Muscle of leg (tissue), 16 donors: ENCODE data around the gene EVI5L. TPM values are rescaled to one million over a fixed set of nuclear protein-coding genes. Genes with fewer than 3 reads are reported as not detected.
A peak's percentile ranks its signal among the peaks of the same experiment; 100 is the strongest.

Source experiments
- DNase-seq: peaks from one replicate; pipeline ENCODE4 v3.0.0; 2013
- H3K27ac ChIP-seq: one replicate; pipeline ENCODE4 v1.5.1; 2013; ENCODE audit warnings: mild to moderate bottlenecking, low read length, control low read depth
- H3K27me3 ChIP-seq: one replicate; pipeline ENCODE4 v1.6.1; 2013; ENCODE audit warnings: low read length; ENCODE audit not compliant: control insufficient read depth, insufficient read depth
- H3K36me3 ChIP-seq: one replicate; pipeline ENCODE4 v1.6.1; 2013; ENCODE audit warnings: low read length; ENCODE audit not compliant: control insufficient read depth, insufficient read depth
- H3K4me1 ChIP-seq: one replicate; pipeline ENCODE4 v1.6.1; 2013; ENCODE audit warnings: low read length; ENCODE audit not compliant: control insufficient read depth, insufficient read depth
- H3K4me3 ChIP-seq: one replicate; pipeline ENCODE4 v1.5.1; 2013; ENCODE audit warnings: low read length, control low read depth
- H3K9me3 ChIP-seq: replicated peaks from 2 replicates; pipeline ENCODE4 v1.6.1; 2013; ENCODE audit warnings: low read depth, low read length; ENCODE audit not compliant: control insufficient read depth
- WGBS: methylation state at CpG from one replicate; pipeline ENCODE4 v1.1.5; 2013; ENCODE audit warnings: missing lambda C conversion rate; ENCODE audit not compliant: insufficient coverage; 5-methylcytosine and 5-hydroxymethylcytosine counted together
- long read RNA-seq, 11 donors: transcript quantifications; one replicate each; lab custom pipeline, GENCODE V29; 2026
- polyA plus RNA-seq, 8 donors: library from polyadenylated mRNA; unstranded; fragments of 120-200 nt; gene quantifications; one replicate each; pipeline versions ENCODE4 v1.2.1 to v1.2.3, GENCODE V29; 2013; ENCODE audit warnings: inconsistent platforms in 1 of 8, low replicate concordance in 1 of 8; ENCODE audit not compliant: insufficient read length in 8 of 8, insufficient read depth in 1 of 8
- total RNA-seq: library from RNA; stranded (reverse); fragments of 120-200 nt; gene quantifications from one replicate; pipeline ENCODE4 v1.2.4, GENCODE V29; 2013

Gene EVI5L
- total RNA-seq (8.7 TPM), polyA plus RNA-seq (10 to 100 TPM; 12.1 to 20.0 (median 15.7) TPM)
- long read RNA-seq, donor 1, partial matches to known transcripts = 40 of 41 reads
- long read RNA-seq, donor 1, other reads (novel, unspliced or antisense) = 0 of 41 reads
- long read RNA-seq, donor 2 = 0 reads
- long read RNA-seq, donor 3, partial matches to known transcripts = 43 of 95 reads
- long read RNA-seq, donor 3, other reads (novel, unspliced or antisense) = 51 of 95 reads
- long read RNA-seq, donor 4, partial matches to known transcripts = 0 of 1 reads
- long read RNA-seq, donor 4, other reads (novel, unspliced or antisense) = 0 of 1 reads
- long read RNA-seq, donor 5, partial matches to known transcripts = 90 of 134 reads
- long read RNA-seq, donor 5, other reads (novel, unspliced or antisense) = 44 of 134 reads
- long read RNA-seq, donor 6, partial matches to known transcripts = 11 of 43 reads
- long read RNA-seq, donor 6, other reads (novel, unspliced or antisense) = 32 of 43 reads
- long read RNA-seq, donor 7, partial matches to known transcripts = 7 of 7 reads
- long read RNA-seq, donor 7, other reads (novel, unspliced or antisense) = 0 of 7 reads
- long read RNA-seq, donor 8 = 0 reads
- long read RNA-seq, donor 9, partial matches to known transcripts = 99 of 112 reads
- long read RNA-seq, donor 9, other reads (novel, unspliced or antisense) = 12 of 112 reads
- long read RNA-seq, donor 10, partial matches to known transcripts = 0 of 1 reads
- long read RNA-seq, donor 10, other reads (novel, unspliced or antisense) = 0 of 1 reads
- long read RNA-seq, donor 11, partial matches to known transcripts = 0 of 1 reads
- long read RNA-seq, donor 11, other reads (novel, unspliced or antisense) = 0 of 1 reads

- H3K36me3 ChIP-seq = no peaks in the 10 kb centered on the region
- DNase-seq = peak; percentile 100
- H3K9me3 ChIP-seq = no peaks in the 10 kb centered on the region
- no peaks in the 10 kb centered on the region for H3K27me3 ChIP-seq
- 0% methylated on average over 41 of the region's 45 CpGs for WGBS
- peak within 1 kb of the TSS; percentile 82 for H3K27ac ChIP-seq
- peaks cover 42% of the 10 kb centered on the region for H3K4me1 ChIP-seq
- peak within 1 kb of the TSS; percentile 52 for H3K4me3 ChIP-seq
Measured at GRCh38 chr19:7829561-7830271, at the start of gene EVI5L. Gene EVI5L (plus strand): TSS chr19:7830218. CDS start chr19:7846543, 16,325 bp downstream.

- H3K4me3 ChIP-seq = no peak overlapping the region
- H3K9me3 ChIP-seq = no peaks in the 10 kb centered on the region
- 31% methylated on average over 11 of the region's 12 CpGs for WGBS
- no peak overlapping the region for H3K27ac ChIP-seq
- DNase-seq = no peak
- peaks cover 9% of the 10 kb centered on the region for H3K27me3 ChIP-seq
- no peaks in the 10 kb centered on the region for H3K36me3 ChIP-seq
- no peaks in the 10 kb centered on the region for H3K4me1 ChIP-seq
Measured at GRCh38 chr19:7781157-7781556, 48.9 kb upstream of the EVI5L start.

- Histone ChIP-seq H3K36me3 (no peaks in the 10 kb centered on the region), H3K27me3 (peaks cover 32% of the 10 kb centered on the region), H3K9me3 (no peaks in the 10 kb centered on the region), H3K4me3 (no peak overlapping the region), H3K27ac (no peak overlapping the region), H3K4me1 (no peaks in the 10 kb centered on the region)
- WGBS = 58% methylated on average over 4 of the region's 8 CpGs
- DNase-seq = peak; percentile 49
Measured at GRCh38 chr19:7783991-7784423, 46.0 kb upstream of the EVI5L start.

GRCh38 chr19:7784856-7785255 lies 45.2 kb upstream of the EVI5L start:
- no peak for DNase-seq
- Histone ChIP-seq H3K9me3 (no peaks in the 10 kb centered on the region), H3K27me3 (peaks cover 40% of the 10 kb centered on the region), H3K27ac (no peak overlapping the region), H3K36me3 (no peaks in the 10 kb centered on the region), H3K4me3 (no peak overlapping the region), H3K4me1 (no peaks in the 10 kb centered on the region)

- Histone ChIP-seq H3K36me3 (no peaks in the 10 kb centered on the region), H3K9me3 (no peaks in the 10 kb centered on the region), H3K27me3 (peaks cover 45% of the 10 kb centered on the region), H3K4me1 (no peaks in the 10 kb centered on the region), H3K27ac (no peak overlapping the region), H3K4me3 (no peak overlapping the region)
- WGBS = 22% methylated on average over 4 of the region's 10 CpGs
- DNase-seq = peak; percentile 26
Measured at GRCh38 chr19:7787141-7787540, 42.9 kb upstream of the EVI5L start.

- no peaks in the 10 kb centered on the region for H3K9me3 ChIP-seq
- DNase-seq = no peak
- H3K27ac ChIP-seq = no peak overlapping the region
- H3K4me3 ChIP-seq = no peak overlapping the region
- peaks cover 45% of the 10 kb centered on the region for H3K27me3 ChIP-seq
- no peaks in the 10 kb centered on the region for H3K36me3 ChIP-seq
- no peaks in the 10 kb centered on the region for H3K4me1 ChIP-seq
- WGBS = 11% methylated on average over 21 of the region's 22 CpGs
Measured at GRCh38 chr19:7787602-7788177, 42.3 kb upstream of the EVI5L start.

- no peak for DNase-seq
- WGBS = 1% methylated on average over 48 of the region's 67 CpGs
- Histone ChIP-seq H3K27me3 (peaks cover 44% of the 10 kb centered on the region), H3K36me3 (no peaks in the 10 kb centered on the region), H3K9me3 (no peaks in the 10 kb centered on the region), H3K4me3 (no peak overlapping the region), H3K27ac (no peak overlapping the region), H3K4me1 (no peaks in the 10 kb centered on the region)
Measured at GRCh38 chr19:7788178-7788932, 41.7 kb upstream of the EVI5L start.

GRCh38 chr19:7788933-7789323 lies 41.1 kb upstream of the EVI5L start:
- WGBS = 0% methylated on average over 14 of the region's 23 CpGs
- H3K4me1 ChIP-seq = no peaks in the 10 kb centered on the region
- no peak overlapping the region for H3K4me3 ChIP-seq

GRCh38 chr19:7789447-7789846 lies 40.6 kb upstream of the EVI5L start:
- no peaks in the 10 kb centered on the region for H3K9me3 ChIP-seq
- no peaks in the 10 kb centered on the region for H3K36me3 ChIP-seq
- no peaks in the 10 kb centered on the region for H3K4me1 ChIP-seq
- no peak overlapping the region for H3K27ac ChIP-seq
- DNase-seq = no peak
- H3K4me3 ChIP-seq = no peak overlapping the region
- 3% methylated on average over 26 of the region's 31 CpGs for WGBS
- H3K27me3 ChIP-seq = peaks cover 40% of the 10 kb centered on the region

More at GRCh38 chr19:7788933-7789323, 41.1 kb upstream of the EVI5L start:
- Histone ChIP-seq H3K27ac (no peak overlapping the region), H3K9me3 (no peaks in the 10 kb centered on the region), H3K36me3 (no peaks in the 10 kb centered on the region), H3K27me3 (peaks cover 40% of the 10 kb centered on the region)
- DNase-seq = no peak
